Frontal cortex (tissue), 4 donors: ENCODE measurements around the gene CLEC18A. TPM values are rescaled to one million over a fixed set of nuclear protein-coding genes. Genes with fewer than 3 reads are reported as not detected.
A peak's percentile ranks its signal among the peaks of the same experiment; 100 is the strongest.
"Not testable (repeated sequence)": the region's sequence is repeated elsewhere in the genome, so short reads cannot be mapped to it uniquely, and the experiment has no call there.

Experiments used
- DNase-seq, 2 donors: peaks; one replicate each; pipeline ENCODE4 v3.0.0; 2012; ENCODE audit warnings: low spot score in 2 of 2
- FAIRE-seq: peaks from 2 replicates; lab custom pipeline; 2012; peaks lifted over from hg19 to GRCh38; lab: Jason Lieb, UNC
- total RNA-seq: library from RNA; depleted of rRNA; stranded (reverse); fragments of >200 nt; gene quantifications from one replicate; pipeline ENCODE4 v1.2.3, GENCODE V29; 2014
- donor health status: control.
- donor health status: control.
- donor health status: control.

Gene CLEC18A
- 0.82 TPM for total RNA-seq

GRCh38 chr16:69951017-69951671, at the start of gene CLEC18A:
TSS of gene CLEC18A (plus strand) at chr16:69951334. CDS start at chr16:69951367, 33 bp downstream.
- not testable (repeated sequence) for FAIRE-seq, DNase-seq

DNA sequence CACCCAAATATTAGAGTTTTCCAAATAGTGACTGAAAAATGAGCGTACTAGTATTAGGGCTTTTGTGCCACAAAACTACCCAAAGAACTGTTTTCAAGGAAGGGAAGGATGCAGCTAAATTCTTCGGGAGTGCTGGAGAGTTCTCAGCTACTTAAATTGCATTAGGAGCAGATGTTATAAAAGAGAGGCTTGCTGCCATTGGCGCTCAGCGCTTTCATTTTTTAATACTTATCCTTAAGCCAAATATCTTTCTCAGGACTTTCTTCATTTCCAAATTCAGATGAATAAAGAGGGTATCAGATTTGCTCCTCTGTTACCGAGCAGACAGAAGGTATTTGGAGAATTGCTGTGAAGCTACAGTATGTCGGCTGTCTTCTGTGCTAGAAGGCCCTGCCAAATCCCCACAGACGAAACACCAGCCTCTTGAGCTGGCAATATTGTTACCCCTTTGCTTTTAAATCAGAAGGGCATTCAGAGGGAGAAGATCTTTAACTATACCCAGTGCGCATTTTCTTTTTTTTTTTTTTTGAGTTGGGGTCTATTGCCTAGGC, 47.2 kb upstream of the CLEC18A start:
- no peak for DNase-seq
- no peak for FAIRE-seq

- FAIRE-seq = no peak
- DNase-seq = no peak
Measured at GRCh38 chr16:69904495-69905170, 46.5 kb upstream of the CLEC18A start.

DNA sequence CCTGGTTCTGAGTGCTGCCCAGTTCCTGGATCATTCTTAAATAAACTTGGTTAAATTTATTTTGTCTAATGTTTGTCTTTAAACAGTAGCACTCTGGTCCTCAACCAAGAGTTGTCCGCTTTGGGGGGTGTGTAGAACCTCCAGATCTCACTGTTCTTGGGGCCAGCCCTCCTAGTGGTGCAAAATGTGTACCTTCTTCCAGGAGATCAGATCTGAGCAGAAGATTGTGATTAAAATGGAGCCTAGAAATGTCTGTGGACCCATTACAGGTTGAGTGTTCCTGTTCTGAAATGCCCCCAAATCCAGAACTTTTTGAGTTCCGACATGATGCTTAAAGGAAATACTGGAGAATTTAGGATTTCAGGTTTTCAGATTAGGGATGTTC, 46.0 kb upstream of the CLEC18A start:
- DNase-seq (no peak), FAIRE-seq (no peak)

DNA sequence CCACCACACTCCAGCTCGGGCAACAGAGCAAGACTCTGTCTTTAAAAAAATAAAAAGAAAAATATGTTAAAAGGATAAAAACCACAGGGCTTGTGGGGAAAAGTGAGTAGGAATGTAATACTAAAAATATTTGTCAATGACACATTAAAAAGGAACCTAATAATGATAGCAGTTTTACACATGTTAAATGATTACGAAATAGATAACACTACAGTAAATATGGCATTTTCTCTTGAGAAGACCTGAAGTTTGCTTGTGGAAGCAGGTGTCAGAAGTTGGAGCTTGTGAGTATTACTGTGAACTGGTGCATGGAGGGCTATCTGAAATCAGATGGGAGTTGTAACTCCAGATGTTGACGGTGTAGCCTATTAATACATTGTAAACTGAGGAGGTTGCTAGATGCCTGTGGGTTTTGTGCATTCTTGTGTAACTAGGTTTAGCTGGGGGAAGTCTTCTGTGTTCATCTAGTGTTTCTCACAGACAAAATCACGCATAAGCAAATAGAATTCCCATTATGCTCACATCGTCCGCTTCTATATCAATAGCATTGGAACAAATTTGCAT, 44.2 kb upstream of the CLEC18A start:
- DNase-seq (no peak), FAIRE-seq (no peak)

- no peak for FAIRE-seq
- no peak for DNase-seq
Measured at GRCh38 chr16:69909043-69909442, 42.1 kb upstream of the CLEC18A start.

GRCh38 chr16:69909760-69910159, 41.4 kb upstream of the CLEC18A start:
- FAIRE-seq = no peak
- DNase-seq = no peak

GRCh38 chr16:69910964-69911363, 40.2 kb upstream of the CLEC18A start:
- DNase-seq = no peak
- FAIRE-seq = no peak

DNA sequence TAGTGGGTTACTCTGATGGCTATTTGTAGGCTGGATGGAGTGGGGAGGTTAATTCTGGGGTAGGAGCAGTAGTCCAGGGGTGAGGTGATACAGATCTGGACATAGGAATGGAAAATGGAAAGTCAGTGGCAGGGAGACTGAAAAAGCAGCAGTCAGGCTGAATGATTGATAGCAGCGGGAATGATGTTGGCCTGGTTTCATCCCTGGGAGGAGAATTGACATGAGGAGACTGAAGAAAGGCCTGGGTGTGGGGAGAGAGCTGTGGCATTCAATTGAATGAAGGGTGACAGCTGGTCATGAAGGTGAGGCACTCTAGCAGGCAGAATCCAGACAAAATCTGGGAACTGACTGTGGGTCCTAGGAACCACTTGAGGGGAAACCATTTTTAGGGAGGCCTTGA, 34.7 kb upstream of the CLEC18A start:
- no peak for DNase-seq
- no peak for FAIRE-seq

- FAIRE-seq (no peak), DNase-seq (no peak)
Measured at GRCh38 chr16:69917311-69917710, 33.8 kb upstream of the CLEC18A start.

DNA sequence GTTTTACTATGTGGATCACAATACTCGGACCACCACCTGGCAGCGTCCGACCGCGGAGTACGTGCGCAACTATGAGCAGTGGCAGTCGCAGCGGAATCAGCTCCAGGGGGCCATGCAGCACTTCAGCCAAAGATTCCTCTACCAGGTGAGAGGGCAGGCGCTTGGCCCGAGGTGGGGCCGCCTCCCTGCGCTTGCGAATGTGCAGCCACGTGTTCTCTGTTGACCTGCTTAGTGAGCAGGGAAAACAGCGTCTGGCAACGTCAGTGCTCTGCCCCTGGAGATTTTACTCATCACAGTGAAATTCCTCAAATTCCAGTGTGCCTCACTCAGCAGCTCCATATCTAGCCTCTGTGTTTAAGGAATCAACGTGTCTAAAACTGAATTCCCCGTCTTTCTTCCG, 33.4 kb upstream of the CLEC18A start:
- FAIRE-seq (no peak), DNase-seq (no peak)

GRCh38 chr16:69918241-69918640, 32.9 kb upstream of the CLEC18A start:
- no peak for DNase-seq
- FAIRE-seq = no peak

DNA sequence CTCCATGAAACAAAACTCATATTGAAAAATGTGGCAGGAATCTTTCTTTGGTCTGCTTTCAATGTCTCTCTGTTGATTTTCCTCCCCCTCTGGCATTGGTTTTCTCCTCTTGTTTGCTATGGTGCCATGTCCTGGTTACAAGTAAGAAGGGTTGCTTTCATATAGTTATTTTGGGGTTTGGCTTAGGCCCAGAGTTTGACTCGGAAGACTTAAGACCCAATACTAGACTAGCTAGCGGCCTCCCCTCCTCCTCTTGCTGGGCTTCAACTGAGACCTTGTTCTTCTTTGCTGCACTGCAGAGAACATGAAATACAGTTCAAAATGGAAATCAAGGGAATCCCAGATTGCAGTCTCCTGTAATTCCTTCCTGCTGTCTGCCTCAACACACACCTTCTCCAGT, 30.0 kb upstream of the CLEC18A start:
- FAIRE-seq (no peak), DNase-seq (peak in 1 of 2 donors; percentile 14)

DNA sequence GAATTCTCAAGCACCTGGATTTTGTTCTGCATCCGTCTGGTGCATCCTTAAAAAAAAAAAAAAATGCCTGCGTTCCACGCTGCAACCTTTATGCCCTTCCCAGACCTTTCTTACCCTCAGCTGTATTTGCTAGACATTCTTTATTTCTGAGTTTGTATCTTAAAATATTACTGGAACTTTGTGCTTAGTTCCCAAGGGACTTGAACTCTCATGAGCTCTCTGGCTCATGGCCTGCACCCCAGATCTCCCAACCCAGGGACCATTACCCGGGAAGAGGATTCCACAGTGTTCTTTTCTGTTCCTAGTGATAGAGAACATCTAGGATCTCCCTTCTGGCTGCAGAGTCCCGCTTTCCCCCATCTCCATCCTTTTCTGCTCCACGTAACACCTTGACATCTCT, 28.9 kb upstream of the CLEC18A start:
- DNase-seq (no peak), FAIRE-seq (no peak)

GRCh38 chr16:69924041-69924775, 26.9 kb upstream of the CLEC18A start:
- FAIRE-seq = no peak
- DNase-seq = peak in 1 of 2 donors; percentile 13

DNA sequence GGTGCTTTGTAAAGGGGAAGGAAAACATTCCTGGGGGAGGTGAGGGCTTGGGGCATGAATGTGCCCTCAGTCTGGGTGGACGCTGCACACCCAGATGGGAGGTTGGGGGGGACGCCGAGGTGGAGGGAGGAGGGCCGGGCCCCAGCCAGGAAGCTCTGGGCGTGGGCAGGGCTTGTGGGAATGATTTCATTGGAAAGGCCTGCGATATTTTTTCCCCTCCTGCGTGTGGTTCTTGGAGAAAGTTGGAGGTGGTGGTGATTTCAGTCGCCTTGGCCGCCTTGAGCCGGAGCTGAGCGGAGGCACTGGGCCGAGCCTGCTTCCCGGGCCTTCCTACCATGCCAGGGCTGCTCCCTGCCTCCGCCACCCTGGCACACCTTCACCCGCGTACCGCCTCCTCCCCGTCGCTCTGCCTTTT, 26.4 kb upstream of the CLEC18A start:
- peak in 1 of 2 donors; percentile 47 for DNase-seq
- no peak for FAIRE-seq

GRCh38 chr16:69925311-69925710, 25.8 kb upstream of the CLEC18A start:
- FAIRE-seq (no peak), DNase-seq (peak in 1 of 2 donors; percentile 8)

GRCh38 chr16:69926241-69926640, 24.9 kb upstream of the CLEC18A start:
- no peak for FAIRE-seq
- DNase-seq = peak in 1 of 2 donors; percentile 14

- DNase-seq = peak in 1 of 2 donors; percentile 59
- FAIRE-seq = no peak
Measured at GRCh38 chr16:69927056-69927757, 23.9 kb upstream of the CLEC18A start.
